ENCODE results near the gene PLEKHA8.

GRCh38 chr7:30068117-30068516, 39.9 kb downstream of the PLEKHA8 start:
- no peak for TF ChIP-seq CTCF (IDR thresholded peaks at IDR 0.05)
- TF ChIP-seq POLR2AphosphoS5 (IDR thresholded peaks at IDR 0.05) = no peak
